Measurements from ENCODE around the gene SCYGR2. TPM values are rescaled to one million over a fixed set of nuclear protein-coding genes. Genes with fewer than 3 reads are reported as not detected.

SCYGR2 gene
- total RNA-seq, 1 donor from 2014 or later, result not detected

DNA sequence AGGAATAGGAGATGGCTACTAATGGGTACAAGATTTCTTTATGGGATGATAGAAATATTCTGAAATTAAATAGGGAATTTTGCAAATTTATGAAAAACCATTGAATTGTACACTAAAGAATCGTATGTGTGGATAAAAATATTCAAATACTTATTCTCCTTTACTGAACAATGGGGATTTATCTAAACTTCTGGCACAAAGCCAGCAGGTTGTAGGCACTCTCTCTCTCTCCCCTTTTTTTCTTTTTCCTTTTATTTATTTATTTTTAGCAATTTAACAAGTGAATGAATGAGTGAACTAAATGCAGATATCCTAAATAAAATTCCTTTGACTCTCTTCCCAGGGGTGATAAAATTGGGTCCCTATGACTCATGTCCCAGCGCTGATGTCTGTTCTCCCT, 21.9 kb upstream of the SCYGR2 start:
- no peak for TF ChIP-seq EZH2phosphoT487 (IDR thresholded peaks at IDR 0.05)
- no peak for DNase-seq (ENCODE audit: low spot score)
- Histone ChIP-seq H3K4me2 (no peak overlapping the region), H3K27me3 (no peaks in the 10 kb centered on the region), H3F3A (ENCODE audit: low read depth) (no peaks in the 10 kb centered on the region), H3K27ac (no peak overlapping the region), H2AFZ (replicated peaks) (no peak overlapping the region), H3K4me1 (no peaks in the 10 kb centered on the region), H3K9me3 (ENCODE audit: low read depth) (no peaks in the 10 kb centered on the region), H3K79me2 (ENCODE audit: low read depth) (no peaks in the 10 kb centered on the region), H3K36me3 (no peaks in the 10 kb centered on the region), H3K9ac (no peak overlapping the region), H3K4me3 (no peak overlapping the region), H4K20me1 (ENCODE audit: low read depth) (no peaks in the 10 kb centered on the region)
- Mint-ChIP-seq H3K27ac (no peak overlapping the region), H3K36me3 (no peaks in the 10 kb centered on the region), H3K4me1 (peaks cover 3% of the 10 kb centered on the region), H3K9me3 (no peaks in the 10 kb centered on the region), H3K27me3 (ENCODE audit: insufficient read depth, low read depth) (peaks cover 4% of the 10 kb centered on the region), H3K4me3 (no peak overlapping the region)

- Histone ChIP-seq H3K9ac (no peak overlapping the region), H3K4me2 (no peak overlapping the region), H3K27me3 (no peaks in the 10 kb centered on the region), H3K9me3 (ENCODE audit: low read depth) (no peaks in the 10 kb centered on the region), H3K36me3 (no peaks in the 10 kb centered on the region), H3K4me1 (no peaks in the 10 kb centered on the region), H3K79me2 (ENCODE audit: low read depth) (no peaks in the 10 kb centered on the region), H3K4me3 (no peak overlapping the region), H4K20me1 (ENCODE audit: low read depth) (no peaks in the 10 kb centered on the region), H3F3A (ENCODE audit: low read depth) (no peaks in the 10 kb centered on the region), H2AFZ (replicated peaks) (no peak overlapping the region), H3K27ac (no peak overlapping the region)
- H3K4me3 Mint-ChIP-seq, result no peak overlapping the region
- H3K27ac Mint-ChIP-seq, result no peak overlapping the region
- H3K4me1 Mint-ChIP-seq, result peaks cover 3% of the 10 kb centered on the region
- DNase-seq (ENCODE audit: low spot score), result no peak
- peaks cover 5% of the 10 kb centered on the region for H3K9me3 Mint-ChIP-seq
- TF ChIP-seq, protein P1, sequence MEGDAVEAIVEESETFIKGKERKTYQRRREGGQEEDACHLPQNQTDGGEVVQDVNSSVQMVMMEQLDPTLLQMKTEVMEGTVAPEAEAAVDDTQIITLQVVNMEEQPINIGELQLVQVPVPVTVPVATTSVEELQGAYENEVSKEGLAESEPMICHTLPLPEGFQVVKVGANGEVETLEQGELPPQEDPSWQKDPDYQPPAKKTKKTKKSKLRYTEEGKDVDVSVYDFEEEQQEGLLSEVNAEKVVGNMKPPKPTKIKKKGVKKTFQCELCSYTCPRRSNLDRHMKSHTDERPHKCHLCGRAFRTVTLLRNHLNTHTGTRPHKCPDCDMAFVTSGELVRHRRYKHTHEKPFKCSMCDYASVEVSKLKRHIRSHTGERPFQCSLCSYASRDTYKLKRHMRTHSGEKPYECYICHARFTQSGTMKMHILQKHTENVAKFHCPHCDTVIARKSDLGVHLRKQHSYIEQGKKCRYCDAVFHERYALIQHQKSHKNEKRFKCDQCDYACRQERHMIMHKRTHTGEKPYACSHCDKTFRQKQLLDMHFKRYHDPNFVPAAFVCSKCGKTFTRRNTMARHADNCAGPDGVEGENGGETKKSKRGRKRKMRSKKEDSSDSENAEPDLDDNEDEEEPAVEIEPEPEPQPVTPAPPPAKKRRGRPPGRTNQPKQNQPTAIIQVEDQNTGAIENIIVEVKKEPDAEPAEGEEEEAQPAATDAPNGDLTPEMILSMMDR (IDR thresholded peaks at IDR 0.05), result no peak
- TF ChIP-seq EZH2phosphoT487 (IDR thresholded peaks at IDR 0.05) (no peak), EZH2 (IDR thresholded peaks at IDR 0.05) (no peak)
- no peaks in the 10 kb centered on the region for H3K36me3 Mint-ChIP-seq
- peaks cover 2% of the 10 kb centered on the region for H3K27me3 Mint-ChIP-seq (ENCODE audit: insufficient read depth, low read depth)
Observed at GRCh38 chr2:227577555-227577954, 21.1 kb upstream of the SCYGR2 start.

GRCh38 chr2:227578642-227579041, 20.1 kb upstream of the SCYGR2 start:
- Histone ChIP-seq H4K20me1 (ENCODE audit: low read depth) (no peaks in the 10 kb centered on the region), H3K27me3 (no peaks in the 10 kb centered on the region), H3K4me1 (no peaks in the 10 kb centered on the region), H3K36me3 (no peaks in the 10 kb centered on the region), H3K27ac (no peak overlapping the region), H3K9me3 (ENCODE audit: low read depth) (no peaks in the 10 kb centered on the region), H3K4me2 (no peak overlapping the region), H3K9ac (no peak overlapping the region), H3F3A (ENCODE audit: low read depth) (no peaks in the 10 kb centered on the region), H3K79me2 (ENCODE audit: low read depth) (no peaks in the 10 kb centered on the region), H2AFZ (replicated peaks) (no peak overlapping the region), H3K4me3 (no peak overlapping the region)
- Mint-ChIP-seq H3K36me3 (no peaks in the 10 kb centered on the region), H3K27me3 (ENCODE audit: insufficient read depth, low read depth) (peaks cover 3% of the 10 kb centered on the region), H3K4me1 (peaks cover 3% of the 10 kb centered on the region), H3K9me3 (peaks cover 9% of the 10 kb centered on the region), H3K4me3 (no peak overlapping the region), H3K27ac (no peak overlapping the region)
- TF ChIP-seq EZH2phosphoT487 (IDR thresholded peaks at IDR 0.05) (no peak), EZH2 (IDR thresholded peaks at IDR 0.05) (no peak)
- TF ChIP-seq, protein P1 (IDR thresholded peaks at IDR 0.05), result no peak
- no peak for DNase-seq (ENCODE audit: low spot score)

DNA sequence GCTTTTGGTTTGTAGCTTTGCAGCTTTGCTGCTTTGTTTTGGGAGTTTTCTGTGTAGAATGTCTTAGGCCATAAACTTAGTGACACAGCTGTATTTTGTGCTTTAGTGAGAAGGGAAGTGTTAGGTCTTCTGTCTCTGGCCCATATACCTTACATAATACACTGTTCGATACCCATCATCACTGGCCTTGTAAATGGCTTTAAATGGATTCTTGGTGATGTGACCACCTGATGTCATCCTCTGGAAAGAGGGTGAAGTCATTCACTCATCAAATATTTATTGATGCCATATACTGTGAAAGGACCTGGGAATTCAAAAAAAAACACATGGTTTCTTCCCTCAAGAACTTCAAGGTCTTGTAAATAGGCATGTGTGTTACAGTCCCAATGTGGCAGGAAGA, 18.9 kb upstream of the SCYGR2 start:
- TF ChIP-seq EZH2phosphoT487 (IDR thresholded peaks at IDR 0.05), result no peak
- TF ChIP-seq, protein P1 (IDR thresholded peaks at IDR 0.05), result no peak
- no peak for TF ChIP-seq EZH2 (IDR thresholded peaks at IDR 0.05)
- no peak overlapping the region for H3K4me3 Mint-ChIP-seq
- Histone ChIP-seq H3K79me2 (ENCODE audit: low read depth) (no peaks in the 10 kb centered on the region), H4K20me1 (ENCODE audit: low read depth) (no peaks in the 10 kb centered on the region), H3K4me3 (no peak overlapping the region), H2AFZ (replicated peaks) (no peak overlapping the region), H3K4me1 (no peaks in the 10 kb centered on the region), H3K27me3 (no peaks in the 10 kb centered on the region), H3K4me2 (no peak overlapping the region), H3K36me3 (no peaks in the 10 kb centered on the region), H3F3A (ENCODE audit: low read depth) (no peaks in the 10 kb centered on the region), H3K9ac (no peak overlapping the region), H3K9me3 (ENCODE audit: low read depth) (no peaks in the 10 kb centered on the region), H3K27ac (no peak overlapping the region)
- peaks cover 3% of the 10 kb centered on the region for H3K4me1 Mint-ChIP-seq
- no peak overlapping the region for H3K27ac Mint-ChIP-seq
- peaks cover 9% of the 10 kb centered on the region for H3K9me3 Mint-ChIP-seq
- no peak for DNase-seq (ENCODE audit: low spot score)
- no peaks in the 10 kb centered on the region for H3K36me3 Mint-ChIP-seq
- H3K27me3 Mint-ChIP-seq (ENCODE audit: insufficient read depth, low read depth), result peaks cover 6% of the 10 kb centered on the region
